ENCODE data around the gene HAUS7. TPM values are rescaled to one million over a fixed set of nuclear protein-coding genes. Genes with fewer than 3 reads are reported as not detected.

Gene HAUS7
- total RNA-seq, 2 experiments from 2014 or later: 42.5 to 47.9 TPM

DNA sequence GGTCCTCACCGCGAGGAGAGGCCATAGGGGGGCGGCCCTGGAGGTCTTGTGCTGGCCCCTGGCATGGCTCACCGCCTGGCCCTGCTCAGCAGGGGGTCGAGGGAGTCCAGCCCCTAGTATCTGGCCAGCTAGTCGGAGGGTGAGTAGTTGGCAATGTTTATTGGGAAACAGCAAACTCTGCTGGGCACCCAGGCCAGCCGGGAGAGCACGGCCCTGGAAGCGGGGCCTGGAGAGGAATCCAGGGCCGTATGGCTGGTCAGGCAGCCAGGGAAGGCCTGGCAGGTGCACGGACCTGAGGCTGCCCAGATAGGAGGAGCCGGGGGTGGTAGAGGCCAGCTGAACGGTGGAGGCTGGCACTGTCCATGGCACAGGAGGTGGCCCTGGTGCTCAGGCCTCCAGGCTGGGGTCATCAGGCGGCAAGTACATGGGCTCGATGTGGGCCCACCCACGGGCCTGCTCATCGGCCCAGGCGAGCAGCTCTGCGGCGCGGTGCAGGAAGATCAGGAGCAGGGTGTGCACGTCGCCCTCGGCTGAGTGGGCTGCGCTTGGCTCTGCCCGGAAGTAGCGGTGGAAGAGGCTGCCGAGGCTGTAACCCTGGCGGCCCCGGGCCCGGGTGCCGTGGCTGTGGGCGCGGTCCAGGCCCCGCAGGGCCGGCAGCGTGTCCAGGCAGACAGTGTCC lies 25.9 kb downstream of the HAUS7 start:
- no peak for DNase-seq (ENCODE audit: low spot score)
- Histone ChIP-seq H2AFZ (ENCODE audit: low read length) (no peak overlapping the region), H3K4me2 (ENCODE audit: low read length) (no peak overlapping the region), H3K4me3 (ENCODE audit: low read depth, low read length, poor library complexity, severe bottlenecking) (no peak overlapping the region), H3K9me2 (ENCODE audit: insufficient read depth, low read length) (no peaks in the 10 kb centered on the region), H3K36me3 (ENCODE audit: insufficient read depth, low read length) (no peaks in the 10 kb centered on the region), H3K79me2 (ENCODE audit: insufficient read depth, low read depth, low read length) (no peaks in the 10 kb centered on the region), H3K9me3 (ENCODE audit: low read length) (no peaks in the 10 kb centered on the region), H3K4me1 (ENCODE audit: insufficient read depth, low read length, poor library complexity, severe bottlenecking) (no peaks in the 10 kb centered on the region), H4K20me1 (ENCODE audit: insufficient read depth, low read length) (no peaks in the 10 kb centered on the region), H3K27ac (ENCODE audit: low read depth, low read length, poor library complexity, severe bottlenecking) (no peak overlapping the region)
- POLR2A ChIA-PET: no interaction called here
- no TSS peak for BruUV-seq (replicated peaks)
- intact Hi-C loops (cut with micrococcal nuclease; ENCODE audit: unreplicated experiment): no loop called here
- TF ChIP-seq EZH2phosphoT487 (IDR thresholded peaks at IDR 0.05; ENCODE audit: borderline replicate concordance, low read depth, low read length): no peak
- TF ChIP-seq, protein P1, sequence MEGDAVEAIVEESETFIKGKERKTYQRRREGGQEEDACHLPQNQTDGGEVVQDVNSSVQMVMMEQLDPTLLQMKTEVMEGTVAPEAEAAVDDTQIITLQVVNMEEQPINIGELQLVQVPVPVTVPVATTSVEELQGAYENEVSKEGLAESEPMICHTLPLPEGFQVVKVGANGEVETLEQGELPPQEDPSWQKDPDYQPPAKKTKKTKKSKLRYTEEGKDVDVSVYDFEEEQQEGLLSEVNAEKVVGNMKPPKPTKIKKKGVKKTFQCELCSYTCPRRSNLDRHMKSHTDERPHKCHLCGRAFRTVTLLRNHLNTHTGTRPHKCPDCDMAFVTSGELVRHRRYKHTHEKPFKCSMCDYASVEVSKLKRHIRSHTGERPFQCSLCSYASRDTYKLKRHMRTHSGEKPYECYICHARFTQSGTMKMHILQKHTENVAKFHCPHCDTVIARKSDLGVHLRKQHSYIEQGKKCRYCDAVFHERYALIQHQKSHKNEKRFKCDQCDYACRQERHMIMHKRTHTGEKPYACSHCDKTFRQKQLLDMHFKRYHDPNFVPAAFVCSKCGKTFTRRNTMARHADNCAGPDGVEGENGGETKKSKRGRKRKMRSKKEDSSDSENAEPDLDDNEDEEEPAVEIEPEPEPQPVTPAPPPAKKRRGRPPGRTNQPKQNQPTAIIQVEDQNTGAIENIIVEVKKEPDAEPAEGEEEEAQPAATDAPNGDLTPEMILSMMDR (conservative IDR thresholded peaks at IDR 0.05; ENCODE audit: low read length): no peak
- CTCF ChIA-PET (ENCODE audit: unreplicated experiment): no interaction called here

DNA sequence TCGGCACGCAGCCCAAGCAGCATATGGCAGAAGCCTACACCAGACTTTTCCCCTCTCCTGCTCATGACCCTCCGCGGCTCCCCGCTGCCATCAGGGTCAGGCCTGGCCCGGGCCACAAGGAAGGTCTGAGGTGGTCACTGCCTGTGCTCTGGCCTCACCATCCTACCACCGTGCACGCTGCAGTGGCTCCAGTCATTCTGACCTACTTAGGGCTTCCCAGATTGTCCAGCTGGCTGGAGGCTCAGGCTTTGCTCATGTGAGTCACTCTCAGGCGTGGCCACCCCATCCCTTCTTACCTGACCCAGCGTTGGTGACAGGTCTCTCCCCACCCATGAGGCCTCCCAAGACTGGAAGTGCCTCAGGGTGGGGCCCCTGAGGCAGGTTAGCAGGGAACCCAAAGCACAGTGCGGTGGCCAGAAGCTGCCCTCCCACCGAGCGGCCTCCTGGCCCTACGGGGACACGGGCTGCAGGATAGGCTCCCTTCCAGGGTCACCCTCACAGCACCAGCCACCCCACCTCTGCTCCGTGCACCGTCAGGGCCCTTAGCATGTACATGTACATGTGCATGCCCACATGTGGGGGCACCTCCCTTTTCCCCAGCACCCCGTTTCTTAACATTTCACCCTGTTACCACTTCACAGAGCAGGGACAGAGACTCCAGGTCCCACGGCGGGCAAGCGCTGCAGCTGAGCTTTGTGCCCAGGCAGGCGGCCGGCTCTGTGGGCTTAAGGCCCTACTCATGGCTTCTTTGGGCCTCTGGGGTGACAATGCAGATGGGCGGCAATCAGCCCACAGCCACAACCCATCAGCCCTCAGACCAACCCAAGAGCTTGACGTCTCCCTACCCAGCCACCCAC lies 26.7 kb downstream of the HAUS7 start:
- H3K79me2 ChIP-seq (ENCODE audit: insufficient read depth, low read depth, low read length): no peaks in the 10 kb centered on the region
- BruUV-seq (replicated peaks): no TSS peak
- no peaks in the 10 kb centered on the region for H3K9me2 ChIP-seq (ENCODE audit: insufficient read depth, low read length)
- no peak for DNase-seq (ENCODE audit: low spot score)
- ChIA-PET CTCF (ENCODE audit: unreplicated experiment) (no interaction called here), POLR2A (no interaction called here)
- TF ChIP-seq EZH2phosphoT487 (IDR thresholded peaks at IDR 0.05; ENCODE audit: borderline replicate concordance, low read depth, low read length): no peak
- TF ChIP-seq, protein P1 (conservative IDR thresholded peaks at IDR 0.05; ENCODE audit: low read length): no peak
- H2AFZ ChIP-seq (ENCODE audit: low read length): no peak overlapping the region
- no peaks in the 10 kb centered on the region for H3K4me1 ChIP-seq (ENCODE audit: insufficient read depth, low read length, poor library complexity, severe bottlenecking)
- intact Hi-C loops (cut with micrococcal nuclease; ENCODE audit: unreplicated experiment): no loop called here
- no peaks in the 10 kb centered on the region for H4K20me1 ChIP-seq (ENCODE audit: insufficient read depth, low read length)
- no peak overlapping the region for H3K4me3 ChIP-seq (ENCODE audit: low read depth, low read length, poor library complexity, severe bottlenecking)
- H3K36me3 ChIP-seq (ENCODE audit: insufficient read depth, low read length): no peaks in the 10 kb centered on the region
- no peak overlapping the region for H3K4me2 ChIP-seq (ENCODE audit: low read length)
- no peak overlapping the region for H3K27ac ChIP-seq (ENCODE audit: low read depth, low read length, poor library complexity, severe bottlenecking)
- H3K9me3 ChIP-seq (ENCODE audit: low read length): no peaks in the 10 kb centered on the region

DNA sequence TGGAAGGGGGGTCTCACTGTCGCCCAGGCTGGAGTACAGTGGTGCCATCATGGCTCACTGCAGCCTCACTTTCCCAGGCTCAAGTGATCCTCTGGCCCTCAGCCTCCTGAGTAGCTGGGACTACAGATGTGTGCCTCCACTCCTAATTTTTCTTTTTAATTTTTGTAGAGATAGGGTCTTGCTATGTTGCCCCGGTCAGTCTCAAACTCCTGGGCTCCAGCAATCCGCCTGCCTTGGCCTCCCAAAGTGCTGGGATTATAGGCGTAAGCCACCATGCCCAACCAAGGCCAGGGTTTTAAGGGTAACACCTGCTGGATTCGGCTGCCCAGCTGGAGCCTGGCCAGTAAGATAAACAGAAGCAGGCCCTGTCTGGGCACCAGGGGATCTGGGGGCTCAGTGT lies 27.9 kb downstream of the HAUS7 start:
- ChIA-PET CTCF (ENCODE audit: unreplicated experiment) (no interaction called here), POLR2A (no interaction called here)
- DNase-seq (ENCODE audit: low spot score): no peak
- Histone ChIP-seq H3K4me1 (ENCODE audit: insufficient read depth, low read length, poor library complexity, severe bottlenecking) (no peaks in the 10 kb centered on the region), H3K4me2 (ENCODE audit: low read length) (no peak overlapping the region), H3K9me3 (ENCODE audit: low read length) (no peaks in the 10 kb centered on the region), H2AFZ (ENCODE audit: low read length) (no peak overlapping the region), H4K20me1 (ENCODE audit: insufficient read depth, low read length) (no peaks in the 10 kb centered on the region), H3K4me3 (ENCODE audit: low read depth, low read length, poor library complexity, severe bottlenecking) (no peak overlapping the region), H3K79me2 (ENCODE audit: insufficient read depth, low read depth, low read length) (no peaks in the 10 kb centered on the region), H3K27ac (ENCODE audit: low read depth, low read length, poor library complexity, severe bottlenecking) (no peak overlapping the region), H3K36me3 (ENCODE audit: insufficient read depth, low read length) (no peaks in the 10 kb centered on the region), H3K9me2 (ENCODE audit: insufficient read depth, low read length) (no peaks in the 10 kb centered on the region)
- TF ChIP-seq, protein P1 (conservative IDR thresholded peaks at IDR 0.05; ENCODE audit: low read length): no peak
- no peak for TF ChIP-seq EZH2phosphoT487 (IDR thresholded peaks at IDR 0.05; ENCODE audit: borderline replicate concordance, low read depth, low read length)
- intact Hi-C loops (cut with micrococcal nuclease; ENCODE audit: unreplicated experiment): no loop called here
- no TSS peak for BruUV-seq (replicated peaks)
